ENCODE measurements around the gene CAB39L.

The CAB39L gene

GRCh38 chr13:49395878-49396380 lies 47.9 kb downstream of the CAB39L start:
- no peak for DNase-seq

GRCh38 chr13:49395451-49395865 lies 48.4 kb downstream of the CAB39L start:
- no peak for DNase-seq

- no peak for DNase-seq
Measured at GRCh38 chr13:49388091-49388635, 55.7 kb downstream of the CAB39L start.

GRCh38 chr13:49386664-49387063 lies 57.2 kb downstream of the CAB39L start:
- DNase-seq, result no peak

GRCh38 chr13:49376121-49376520 lies 67.7 kb downstream of the CAB39L start:
- DNase-seq, result no peak

GRCh38 chr13:49374585-49375290 lies 69.1 kb downstream of the CAB39L start:
- no peak for DNase-seq

- no peak for DNase-seq
Measured at GRCh38 chr13:49373716-49374115, 70.1 kb downstream of the CAB39L start.

- DNase-seq, result no peak
Measured at GRCh38 chr13:49371943-49372613, 71.8 kb downstream of the CAB39L start.

- no peak for DNase-seq
Measured at GRCh38 chr13:49370371-49370770, 73.5 kb downstream of the CAB39L start.

- no peak for DNase-seq
Measured at GRCh38 chr13:49369866-49370265, 74.0 kb downstream of the CAB39L start.

GRCh38 chr13:49368688-49369087 lies 75.2 kb downstream of the CAB39L start:
- no peak for DNase-seq

GRCh38 chr13:49367640-49368422 lies 76.0 kb downstream of the CAB39L start:
- DNase-seq, result no peak

- no peak for DNase-seq
Measured at GRCh38 chr13:49366841-49367240, 77.0 kb downstream of the CAB39L start.

GRCh38 chr13:49357694-49358093 lies 86.2 kb downstream of the CAB39L start:
- DNase-seq, result no peak

GRCh38 chr13:49356223-49356622 lies 87.6 kb downstream of the CAB39L start:
- no peak for DNase-seq

GRCh38 chr13:49354719-49355118 lies 89.1 kb downstream of the CAB39L start:
- DNase-seq, result no peak

GRCh38 chr13:49353908-49354307 lies 90.0 kb downstream of the CAB39L start:
- no peak for DNase-seq

GRCh38 chr13:49351871-49352270 lies 92.0 kb downstream of the CAB39L start:
- no peak for DNase-seq

- DNase-seq, result no peak
Measured at GRCh38 chr13:49348751-49349150, 95.1 kb downstream of the CAB39L start.

GRCh38 chr13:49347650-49348385 lies 96.0 kb downstream of the CAB39L start:
- no peak for DNase-seq

GRCh38 chr13:49346460-49346859 lies 97.4 kb downstream of the CAB39L start:
- DNase-seq, result no peak

GRCh38 chr13:49343731-49344130 lies 100.1 kb downstream of the CAB39L start:
- DNase-seq, result no peak

- DNase-seq, result no peak
Measured at GRCh38 chr13:49343255-49343654, 100.6 kb downstream of the CAB39L start.

Data from bone marrow (tissue), 2 donors.